ENCODE measurements around the gene PTPMT1.

Gene PTPMT1

DNA sequence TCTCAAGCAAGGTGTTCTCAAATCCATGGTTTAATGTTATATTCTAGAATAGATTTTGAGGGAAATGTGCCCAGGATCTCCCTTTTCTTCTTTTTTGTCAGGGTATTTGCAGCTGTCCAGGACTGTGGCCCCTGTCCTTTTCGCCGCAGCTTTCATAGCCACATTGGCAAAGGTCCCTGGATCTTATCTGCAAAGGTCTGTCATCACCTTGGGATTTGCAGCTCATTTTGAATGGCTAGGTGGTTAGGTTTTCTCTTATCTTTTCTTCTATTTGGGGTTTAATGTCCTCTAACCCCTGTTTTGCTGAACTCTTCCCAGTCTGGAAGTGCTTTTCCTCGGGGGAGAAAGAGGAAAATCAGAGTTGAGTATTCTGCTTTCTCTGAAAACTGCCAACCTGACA is 40.5 kb downstream of the PTPMT1 start:
- FAIRE-seq (no peak), DNase-seq (ENCODE audit: low spot score) (no peak)

DNA sequence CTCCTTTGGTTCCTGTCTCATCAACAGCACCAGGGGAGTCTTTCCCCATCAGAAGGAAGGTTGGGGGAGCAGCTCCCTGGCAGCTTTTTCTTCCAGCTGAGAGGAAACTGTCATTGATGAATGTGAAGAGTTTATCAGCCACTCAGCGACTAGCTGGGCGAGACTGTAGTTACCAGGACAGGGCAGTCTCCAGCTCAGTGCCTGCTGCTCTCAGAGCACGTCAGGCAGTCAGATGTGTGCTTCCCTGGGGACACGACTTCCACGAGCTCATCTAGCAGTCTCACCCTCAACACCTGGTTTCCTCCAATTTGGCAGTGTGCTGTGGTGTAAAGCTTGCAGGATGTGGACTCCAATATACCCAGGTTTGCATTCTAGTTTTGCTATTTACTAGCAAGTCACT is 41.3 kb downstream of the PTPMT1 start:
- DNase-seq (ENCODE audit: low spot score) (no peak), FAIRE-seq (no peak)

GRCh38 chr11:47607380-47607779 is 42.0 kb downstream of the PTPMT1 start:
- FAIRE-seq (no peak), DNase-seq (ENCODE audit: low spot score) (no peak)

GRCh38 chr11:47609675-47610074 is 44.3 kb downstream of the PTPMT1 start:
- FAIRE-seq (no peak), DNase-seq (ENCODE audit: low spot score) (no peak)

DNA sequence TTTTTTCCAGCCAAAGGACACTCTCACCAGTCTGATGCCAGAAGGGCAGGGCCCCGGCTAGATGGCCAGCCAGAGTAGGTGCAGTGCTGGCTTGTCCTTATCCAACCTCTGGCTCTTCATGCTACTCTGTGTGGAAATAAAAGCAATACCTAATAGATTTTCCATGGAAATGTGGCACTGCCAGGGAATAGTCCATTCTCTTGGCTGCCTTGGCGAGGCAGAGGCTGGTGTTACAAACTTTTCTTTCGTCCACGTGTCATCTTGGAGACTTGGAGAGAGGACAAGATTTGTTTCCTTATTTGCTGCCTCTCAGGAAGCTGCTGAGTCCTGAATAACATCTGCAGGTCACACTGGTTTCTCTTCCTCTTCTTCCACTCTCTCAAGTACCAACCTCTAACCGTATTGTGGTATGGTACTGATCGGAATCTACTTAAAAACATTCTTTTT is 46.0 kb downstream of the PTPMT1 start:
- DNase-seq (ENCODE audit: low spot score) (no peak), FAIRE-seq (no peak)

GRCh38 chr11:47615249-47615648 is 49.9 kb downstream of the PTPMT1 start:
- no peak for FAIRE-seq
- no peak for DNase-seq (ENCODE audit: low spot score)

DNA sequence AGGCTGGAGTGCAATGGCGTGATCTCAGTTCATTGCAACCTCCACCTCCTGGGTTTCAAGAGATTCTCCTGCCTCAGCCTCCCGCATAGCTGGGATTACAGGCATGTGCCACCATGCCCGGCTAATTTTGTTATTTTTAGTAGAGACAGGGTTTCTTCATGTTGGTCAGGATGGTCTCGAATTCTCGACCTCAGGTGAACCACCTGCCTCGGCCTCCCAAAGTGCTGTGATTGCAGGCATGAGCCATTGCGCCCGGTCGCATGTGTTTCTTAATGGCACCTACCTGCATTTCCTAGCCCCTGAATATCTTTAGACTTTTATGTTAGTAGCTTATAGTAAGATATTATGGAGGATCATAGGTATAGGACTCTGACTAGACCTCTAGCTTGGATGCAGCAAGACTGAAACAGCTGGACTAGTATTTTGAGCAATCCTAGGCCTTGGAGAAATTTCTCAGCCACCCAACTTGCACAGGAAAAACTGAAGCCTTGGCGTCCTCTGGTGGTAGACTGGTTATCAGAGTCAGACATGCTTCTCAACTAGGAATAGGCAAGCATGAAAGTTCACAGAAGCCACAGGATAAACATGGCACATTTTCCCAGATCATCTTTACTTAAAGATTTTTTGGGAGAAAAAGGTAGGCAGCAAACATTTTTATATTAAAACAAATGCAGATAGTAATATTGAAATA is 51.5 kb downstream of the PTPMT1 start:
- no peak for DNase-seq (ENCODE audit: low spot score)
- FAIRE-seq: no peak

- no peak for DNase-seq (ENCODE audit: low spot score)
- FAIRE-seq: no peak
Measured at GRCh38 chr11:47617417-47617809, 52.0 kb downstream of the PTPMT1 start.

- no peak for DNase-seq (ENCODE audit: low spot score)
- FAIRE-seq: no peak
Measured at GRCh38 chr11:47620836-47621378, 55.5 kb downstream of the PTPMT1 start.

All from RCC 7860 (cell line).